Neural crest cell (in vitro differentiated cells): ENCODE results near the gene FOXE1. TPM values are rescaled to one million over a fixed set of nuclear protein-coding genes. Genes with fewer than 3 reads are reported as not detected.

ENCODE experiments used
- DNase-seq: peaks from one replicate; pipeline ENCODE4 v3.0.0; 2021; ENCODE audit warnings: low read depth, mixed read lengths, low spot score
- H3K27ac Mint-ChIP-seq: one replicate; pipeline ENCODE4 v1.8.0; 2021; ENCODE audit warnings: mild to moderate bottlenecking, mixed read lengths; ENCODE audit not compliant: unreplicated experiment
- H3K27me3 Mint-ChIP-seq: 2 replicates; pipeline ENCODE4 v1.8.0; 2021; ENCODE audit warnings: low read depth, mild to moderate bottlenecking, mixed read lengths
- H3K36me3 Mint-ChIP-seq: 2 replicates; pipeline ENCODE4 v1.8.0; 2021; ENCODE audit warnings: low read depth, mild to moderate bottlenecking, mixed read lengths
- H3K4me1 Mint-ChIP-seq: 2 replicates; pipeline ENCODE4 v1.8.0; 2021; ENCODE audit warnings: mixed read lengths
- H3K4me3 Mint-ChIP-seq: one replicate; pipeline ENCODE4 v1.8.0; 2021; ENCODE audit warnings: mild to moderate bottlenecking, mixed read lengths
- H3K9me3 Mint-ChIP-seq: 2 replicates; pipeline ENCODE4 v1.8.0; 2021; ENCODE audit warnings: mixed read lengths
- total RNA-seq: library from RNA; stranded (reverse); gene quantifications from 2 replicates; pipeline ENCODE4 v1.2.1, GENCODE V29; 2021
- TF ChIP-seq, protein P1 (sequence below): fragments of 200-600 bp; sonication (generic); conservative IDR thresholded peaks from 2 replicates; pipeline ENCODE4 v1.5.0; 2021; ENCODE audit warnings: antibody characterized with exemption, mild to moderate bottlenecking

Gene FOXE1
- total RNA-seq, 1 donor from 2014 or later = not detected

GRCh38 chr9:97860451-97861147 lies 7.6 kb downstream of the FOXE1 start:
- Mint-ChIP-seq H3K9me3 (no peaks in the 10 kb centered on the region), H3K27ac (no peak overlapping the region), H3K4me1 (peaks cover 5% of the 10 kb centered on the region), H3K4me3 (no peak overlapping the region), H3K36me3 (peaks cover under 1% of the 10 kb centered on the region), H3K27me3 (peaks cover 100% of the 10 kb centered on the region)
- TF ChIP-seq, protein P1, sequence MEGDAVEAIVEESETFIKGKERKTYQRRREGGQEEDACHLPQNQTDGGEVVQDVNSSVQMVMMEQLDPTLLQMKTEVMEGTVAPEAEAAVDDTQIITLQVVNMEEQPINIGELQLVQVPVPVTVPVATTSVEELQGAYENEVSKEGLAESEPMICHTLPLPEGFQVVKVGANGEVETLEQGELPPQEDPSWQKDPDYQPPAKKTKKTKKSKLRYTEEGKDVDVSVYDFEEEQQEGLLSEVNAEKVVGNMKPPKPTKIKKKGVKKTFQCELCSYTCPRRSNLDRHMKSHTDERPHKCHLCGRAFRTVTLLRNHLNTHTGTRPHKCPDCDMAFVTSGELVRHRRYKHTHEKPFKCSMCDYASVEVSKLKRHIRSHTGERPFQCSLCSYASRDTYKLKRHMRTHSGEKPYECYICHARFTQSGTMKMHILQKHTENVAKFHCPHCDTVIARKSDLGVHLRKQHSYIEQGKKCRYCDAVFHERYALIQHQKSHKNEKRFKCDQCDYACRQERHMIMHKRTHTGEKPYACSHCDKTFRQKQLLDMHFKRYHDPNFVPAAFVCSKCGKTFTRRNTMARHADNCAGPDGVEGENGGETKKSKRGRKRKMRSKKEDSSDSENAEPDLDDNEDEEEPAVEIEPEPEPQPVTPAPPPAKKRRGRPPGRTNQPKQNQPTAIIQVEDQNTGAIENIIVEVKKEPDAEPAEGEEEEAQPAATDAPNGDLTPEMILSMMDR = no peak
- no peak for DNase-seq

DNA sequence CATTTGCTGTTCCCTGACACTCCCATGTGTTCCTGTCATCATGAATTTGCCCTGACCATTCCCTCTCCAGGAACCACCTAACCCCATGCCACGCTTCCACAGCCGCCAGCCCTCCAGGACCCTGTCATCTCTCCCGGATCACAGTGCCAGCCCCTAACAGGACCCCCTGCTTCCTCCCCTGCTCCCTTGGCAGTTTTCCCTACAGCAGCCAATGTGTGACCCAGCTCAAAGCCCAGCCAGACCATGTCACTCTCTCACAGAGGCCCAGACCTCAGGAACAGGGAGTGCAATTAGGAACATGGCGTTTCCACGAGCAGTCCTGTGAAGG lies 8.1 kb downstream of the FOXE1 start:
- no peaks in the 10 kb centered on the region for H3K36me3 Mint-ChIP-seq
- no peak overlapping the region for H3K27ac Mint-ChIP-seq
- peaks cover 5% of the 10 kb centered on the region for H3K4me1 Mint-ChIP-seq
- H3K27me3 Mint-ChIP-seq = peaks cover 100% of the 10 kb centered on the region
- no peaks in the 10 kb centered on the region for H3K9me3 Mint-ChIP-seq
- TF ChIP-seq, protein P1 = no peak
- no peak for DNase-seq
- no peak overlapping the region for H3K4me3 Mint-ChIP-seq

DNA sequence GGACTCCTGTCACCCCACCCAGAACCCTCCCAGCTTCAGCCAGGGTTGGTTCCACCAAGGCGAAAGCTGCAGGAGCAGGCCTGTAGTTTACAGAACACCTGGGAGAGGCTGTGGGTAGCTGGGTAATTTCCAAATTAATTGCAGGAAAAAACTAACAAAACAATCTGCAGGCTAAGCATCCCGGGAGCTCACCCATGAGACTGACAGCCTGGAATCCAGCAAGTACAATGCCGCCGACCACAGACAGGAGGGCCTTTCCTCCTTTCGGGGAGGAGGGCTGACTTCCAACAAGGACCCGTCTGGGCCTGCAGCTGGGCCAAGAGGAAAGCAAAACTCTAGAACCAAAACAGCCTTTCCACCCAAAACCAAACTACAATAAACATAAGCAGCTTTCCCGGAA lies 10.3 kb downstream of the FOXE1 start:
- no peak for DNase-seq
- Mint-ChIP-seq H3K4me1 (no peaks in the 10 kb centered on the region), H3K4me3 (no peak overlapping the region), H3K36me3 (no peaks in the 10 kb centered on the region), H3K27ac (no peak overlapping the region), H3K9me3 (peaks cover 5% of the 10 kb centered on the region), H3K27me3 (peaks cover 94% of the 10 kb centered on the region)
- TF ChIP-seq, protein P1 = no peak

GRCh38 chr9:97864396-97864795 lies 11.4 kb downstream of the FOXE1 start:
- DNase-seq = no peak
- TF ChIP-seq, protein P1 = no peak
- Mint-ChIP-seq H3K36me3 (no peaks in the 10 kb centered on the region), H3K9me3 (peaks cover 5% of the 10 kb centered on the region), H3K4me3 (no peak overlapping the region), H3K27me3 (peaks cover 94% of the 10 kb centered on the region), H3K27ac (no peak overlapping the region), H3K4me1 (no peaks in the 10 kb centered on the region)

GRCh38 chr9:97866300-97866699 lies 13.3 kb downstream of the FOXE1 start:
- peaks cover 92% of the 10 kb centered on the region for H3K27me3 Mint-ChIP-seq

More at GRCh38 chr9:97866300-97866699, 13.3 kb downstream of the FOXE1 start:
- Mint-ChIP-seq H3K27ac (no peak overlapping the region), H3K9me3 (peaks cover 5% of the 10 kb centered on the region), H3K4me1 (no peaks in the 10 kb centered on the region), H3K36me3 (no peaks in the 10 kb centered on the region), H3K4me3 (no peak overlapping the region)
- TF ChIP-seq, protein P1 = no peak
- DNase-seq = no peak
